Ovary (tissue), 3 donors: ENCODE results near the gene LVRN.

ENCODE experiments used
- POLR2A ChIP-seq: fragments of 450-650 bp; IDR thresholded peaks from one replicate; pipeline ENCODE4 v1.6.1; 2017; ENCODE audit warnings: antibody characterized with exemption, mild to moderate bottlenecking, moderate library complexity
- TF ChIP-seq, protein P1 (sequence below), 3 donors: fragments of 450-650 bp in 2 of 3; fragments of 200-600 bp in 1 of 3; IDR thresholded peaks; one replicate each; pipeline versions ENCODE4 v1.5.1 to v1.8.0; 2016 to 2022; ENCODE audit warnings: antibody characterized with exemption in 3 of 3, mild to moderate bottlenecking in 1 of 3
- donor health status: DM: no; HTN: no; CAD: no.

DNA sequence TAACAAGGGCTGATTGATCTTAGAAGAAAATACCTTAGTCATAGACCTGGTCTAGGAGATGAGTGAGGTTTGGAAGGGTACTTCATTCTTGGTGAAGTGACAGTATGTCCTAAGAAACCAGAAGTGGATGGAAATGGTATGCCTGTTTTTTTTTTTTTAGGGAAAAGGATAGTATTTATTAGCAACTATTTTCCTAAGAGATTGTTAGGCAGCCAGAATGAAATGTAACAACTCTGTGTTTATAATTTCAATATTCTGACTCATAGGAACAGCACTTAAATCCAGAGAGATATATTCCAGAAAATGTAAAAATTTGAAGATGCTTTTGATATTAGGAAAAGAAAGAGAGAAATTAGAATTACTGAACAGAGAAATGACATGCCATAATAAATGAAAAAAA, 48.8 kb downstream of the LVRN start:
- no peak for TF ChIP-seq POLR2A
- TF ChIP-seq, protein P1, sequence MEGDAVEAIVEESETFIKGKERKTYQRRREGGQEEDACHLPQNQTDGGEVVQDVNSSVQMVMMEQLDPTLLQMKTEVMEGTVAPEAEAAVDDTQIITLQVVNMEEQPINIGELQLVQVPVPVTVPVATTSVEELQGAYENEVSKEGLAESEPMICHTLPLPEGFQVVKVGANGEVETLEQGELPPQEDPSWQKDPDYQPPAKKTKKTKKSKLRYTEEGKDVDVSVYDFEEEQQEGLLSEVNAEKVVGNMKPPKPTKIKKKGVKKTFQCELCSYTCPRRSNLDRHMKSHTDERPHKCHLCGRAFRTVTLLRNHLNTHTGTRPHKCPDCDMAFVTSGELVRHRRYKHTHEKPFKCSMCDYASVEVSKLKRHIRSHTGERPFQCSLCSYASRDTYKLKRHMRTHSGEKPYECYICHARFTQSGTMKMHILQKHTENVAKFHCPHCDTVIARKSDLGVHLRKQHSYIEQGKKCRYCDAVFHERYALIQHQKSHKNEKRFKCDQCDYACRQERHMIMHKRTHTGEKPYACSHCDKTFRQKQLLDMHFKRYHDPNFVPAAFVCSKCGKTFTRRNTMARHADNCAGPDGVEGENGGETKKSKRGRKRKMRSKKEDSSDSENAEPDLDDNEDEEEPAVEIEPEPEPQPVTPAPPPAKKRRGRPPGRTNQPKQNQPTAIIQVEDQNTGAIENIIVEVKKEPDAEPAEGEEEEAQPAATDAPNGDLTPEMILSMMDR (IDR thresholded peaks at IDR 0.05): no peak
